Thyroid gland (tissue), 4 donors: ENCODE data around the gene SRGAP1.

Experiments used
- POLR2A ChIP-seq, 2 donors: fragments of 450-650 bp; IDR thresholded peaks; one replicate each; pipeline ENCODE4 v1.6.1; 2017; ENCODE audit warnings: antibody characterized with exemption in 2 of 2, mild to moderate bottlenecking in 2 of 2, moderate library complexity in 1 of 2
- TF ChIP-seq, protein P1 (sequence below), 6 experiments: fragments of 200-600 bp in 3 of 6; fragments of 450-650 bp in 3 of 6; sonication (generic) in 3 of 6; IDR thresholded peaks; one replicate each; pipeline ENCODE4 v1.5.1; 2016 to 2019; ENCODE audit warnings: antibody characterized with exemption in 6 of 6, mild to moderate bottlenecking in 2 of 6, inconsistent platforms in 1 of 6, moderate library complexity in 1 of 6

DNA sequence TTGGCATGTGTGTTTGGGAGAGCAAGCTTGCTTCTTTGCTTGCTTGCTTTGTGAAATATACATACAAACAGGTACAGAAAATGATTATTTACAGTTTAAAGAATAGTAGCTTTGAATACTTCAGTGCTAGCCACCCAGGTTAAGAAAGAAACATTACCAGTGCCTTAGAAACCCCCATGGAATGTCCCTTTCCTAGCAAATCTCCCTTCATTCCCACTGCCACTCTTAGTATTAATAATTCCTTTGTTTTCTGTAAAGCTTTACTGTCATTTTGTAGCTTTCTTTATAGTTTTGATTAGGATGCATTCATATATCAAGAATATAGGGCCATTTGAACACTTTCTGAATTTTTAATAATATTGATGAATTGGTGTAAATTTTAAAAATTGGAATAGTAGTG, 9.5 kb downstream of the SRGAP1 start:
- TF ChIP-seq, protein P1, sequence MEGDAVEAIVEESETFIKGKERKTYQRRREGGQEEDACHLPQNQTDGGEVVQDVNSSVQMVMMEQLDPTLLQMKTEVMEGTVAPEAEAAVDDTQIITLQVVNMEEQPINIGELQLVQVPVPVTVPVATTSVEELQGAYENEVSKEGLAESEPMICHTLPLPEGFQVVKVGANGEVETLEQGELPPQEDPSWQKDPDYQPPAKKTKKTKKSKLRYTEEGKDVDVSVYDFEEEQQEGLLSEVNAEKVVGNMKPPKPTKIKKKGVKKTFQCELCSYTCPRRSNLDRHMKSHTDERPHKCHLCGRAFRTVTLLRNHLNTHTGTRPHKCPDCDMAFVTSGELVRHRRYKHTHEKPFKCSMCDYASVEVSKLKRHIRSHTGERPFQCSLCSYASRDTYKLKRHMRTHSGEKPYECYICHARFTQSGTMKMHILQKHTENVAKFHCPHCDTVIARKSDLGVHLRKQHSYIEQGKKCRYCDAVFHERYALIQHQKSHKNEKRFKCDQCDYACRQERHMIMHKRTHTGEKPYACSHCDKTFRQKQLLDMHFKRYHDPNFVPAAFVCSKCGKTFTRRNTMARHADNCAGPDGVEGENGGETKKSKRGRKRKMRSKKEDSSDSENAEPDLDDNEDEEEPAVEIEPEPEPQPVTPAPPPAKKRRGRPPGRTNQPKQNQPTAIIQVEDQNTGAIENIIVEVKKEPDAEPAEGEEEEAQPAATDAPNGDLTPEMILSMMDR (IDR thresholded peaks at IDR 0.05) = no peak
- no peak for TF ChIP-seq POLR2A (IDR thresholded peaks at IDR 0.05)
